ENCODE data around the gene YLPM1. TPM values are rescaled to one million over a fixed set of nuclear protein-coding genes. Genes with fewer than 3 reads are reported as not detected.
A peak's percentile ranks its signal among the peaks of the same experiment; 100 is the strongest.

The YLPM1 gene
- total RNA-seq, 1 experiment from 2014 or later, result 17.1 TPM

GRCh38 chr14:74841230-74842207, 78.4 kb downstream of the YLPM1 start:
- DNase-seq (ENCODE audit: low read depth), result no peak

- DNase-seq (ENCODE audit: low read depth), result peak; percentile 76
These were observed 80.5 kb downstream of the YLPM1 start for GRCh38 chr14:74843653-74844052.

- DNase-seq (ENCODE audit: low read depth), result peak; percentile 92
These were observed 83.1 kb downstream of the YLPM1 start for GRCh38 chr14:74846168-74846567.

GRCh38 chr14:74846968-74847665, 84.0 kb downstream of the YLPM1 start:
- peak; percentile 74 for DNase-seq (ENCODE audit: low read depth)

- DNase-seq (ENCODE audit: low read depth), result peak; percentile 20
These were observed 85.7 kb downstream of the YLPM1 start for GRCh38 chr14:74848768-74849167.

- DNase-seq (ENCODE audit: low read depth), result no peak
These were observed 89.9 kb downstream of the YLPM1 start for GRCh38 chr14:74852922-74853530.

GRCh38 chr14:74853581-74853980, 90.5 kb downstream of the YLPM1 start:
- no peak for DNase-seq (ENCODE audit: low read depth)

- no peak for DNase-seq (ENCODE audit: low read depth)
These were observed 91.9 kb downstream of the YLPM1 start for GRCh38 chr14:74855021-74855420.

GRCh38 chr14:74855945-74856344, 92.8 kb downstream of the YLPM1 start:
- DNase-seq (ENCODE audit: low read depth), result no peak

- no peak for DNase-seq (ENCODE audit: low read depth)
These were observed 93.2 kb downstream of the YLPM1 start for GRCh38 chr14:74856366-74856765.

GRCh38 chr14:74858022-74858421, 94.9 kb downstream of the YLPM1 start:
- DNase-seq (ENCODE audit: low read depth), result peak; percentile 47

GRCh38 chr14:74859757-74860552, 96.8 kb downstream of the YLPM1 start:
- no peak for DNase-seq (ENCODE audit: low read depth)

- peak; percentile 73 for DNase-seq (ENCODE audit: low read depth)
These were observed 98.0 kb downstream of the YLPM1 start for GRCh38 chr14:74860899-74861733.

- no peak for DNase-seq (ENCODE audit: low read depth)
These were observed 98.6 kb downstream of the YLPM1 start for GRCh38 chr14:74861734-74862090.

- DNase-seq (ENCODE audit: low read depth), result no peak
These were observed 100.2 kb downstream of the YLPM1 start for GRCh38 chr14:74863274-74863673.

GRCh38 chr14:74864198-74864597, 101.1 kb downstream of the YLPM1 start:
- no peak for DNase-seq (ENCODE audit: low read depth)

GRCh38 chr14:74865156-74865555, 102.0 kb downstream of the YLPM1 start:
- DNase-seq (ENCODE audit: low read depth), result no peak

GRCh38 chr14:74866708-74867389, 103.7 kb downstream of the YLPM1 start:
- no peak for DNase-seq (ENCODE audit: low read depth)

GRCh38 chr14:74867673-74868072, 104.6 kb downstream of the YLPM1 start:
- peak; percentile 70 for DNase-seq (ENCODE audit: low read depth)

GRCh38 chr14:74868739-74869138, 105.6 kb downstream of the YLPM1 start:
- no peak for DNase-seq (ENCODE audit: low read depth)
